ENCODE data around the gene LRRC74A. TPM values are rescaled to one million over a fixed set of nuclear protein-coding genes. Genes with fewer than 3 reads are reported as not detected.
"Not testable (repeated sequence)": the region's sequence is repeated elsewhere in the genome, so short reads cannot be mapped to it uniquely, and the experiment has no call there.

Gene LRRC74A
- total RNA-seq, 1 experiment from 2014 or later, result not detected

DNA sequence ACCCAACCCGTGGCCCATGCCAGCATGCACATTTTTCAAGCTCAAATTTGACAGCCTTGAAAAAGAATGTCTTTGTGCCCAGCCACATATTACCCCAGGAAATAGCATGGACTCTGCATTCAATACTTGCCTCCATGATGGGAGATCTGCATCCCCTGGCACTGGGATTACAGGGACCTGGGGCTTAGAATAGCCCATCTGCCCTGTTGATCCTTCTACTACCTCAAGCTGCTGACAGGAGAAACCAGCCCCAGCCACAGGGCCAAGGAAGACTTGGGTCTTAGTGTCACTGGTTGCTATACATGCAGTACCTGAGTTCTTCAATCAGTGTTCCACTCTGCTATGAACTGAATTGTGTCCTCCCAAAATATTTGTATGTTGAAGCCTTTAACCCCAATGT, 85.3 kb downstream of the LRRC74A start:
- Histone ChIP-seq H2AK5ac (ENCODE audit: insufficient read length, low read length) (no peak overlapping the region), H3K27ac (ENCODE audit: insufficient read length, low read depth, low read length) (no peak overlapping the region), H3K4me1 (ENCODE audit: insufficient read depth, low read length) (peaks cover 2% of the 10 kb centered on the region; the same call in 1 of the 2 replicates), H3K27me3 (ENCODE audit: insufficient read depth, low read length) (no peaks in the 10 kb centered on the region), H2BK20ac (ENCODE audit: low read depth, low read length, poor library complexity, severe bottlenecking) (no peak overlapping the region), H3K56ac (ENCODE audit: insufficient read length, low read depth, low read length) (no peak overlapping the region), H3K23ac (ENCODE audit: insufficient read length, low read depth, low read length) (no peak overlapping the region), H3K4ac (ENCODE audit: low read depth, low read length) (no peak overlapping the region), H3K9me3 (ENCODE audit: control insufficient read depth, low read depth, low read length) (no peaks in the 10 kb centered on the region), H2AFZ (ENCODE audit: low read length) (no peak overlapping the region), H3K79me2 (ENCODE audit: insufficient read depth, low read length) (no peaks in the 10 kb centered on the region), H3K14ac (ENCODE audit: insufficient read depth, low read length) (no peak overlapping the region), H4K20me1 (ENCODE audit: control insufficient read depth, insufficient read depth, insufficient read length) (no peaks in the 10 kb centered on the region), H3T11ph (ENCODE audit: low read length) (no peak overlapping the region), H2BK12ac (ENCODE audit: insufficient read length, low read depth, low read length) (no peak overlapping the region), H3K79me1 (ENCODE audit: insufficient read depth, low read depth, low read length, poor library complexity, severe bottlenecking) (no peaks in the 10 kb centered on the region), H2BK15ac (ENCODE audit: low read depth, low read length) (no peak overlapping the region), H3K23me2 (ENCODE audit: insufficient read length, low read depth, low read length, poor library complexity, severe bottlenecking) (no peaks in the 10 kb centered on the region), H3K18ac (ENCODE audit: insufficient read length, low read depth, low read length) (no peak overlapping the region), H3K9ac (ENCODE audit: extremely low read depth, insufficient read length, low read length) (no peak overlapping the region), H4K5ac (ENCODE audit: insufficient read length, low read depth, low read length) (no peak overlapping the region), H4K8ac (replicated peaks; ENCODE audit: insufficient read length, low read depth, low read length) (no peak overlapping the region), H4K91ac (ENCODE audit: insufficient read length, low read depth, low read length) (no peak overlapping the region), H2BK5ac (ENCODE audit: insufficient read length, low read length) (no peak overlapping the region), H3K4me2 (ENCODE audit: insufficient read depth, insufficient read length, low read length) (no peak overlapping the region), H2BK120ac (ENCODE audit: low read depth, low read length, poor library complexity, severe bottlenecking) (no peak overlapping the region)
- H3K4me1 Mint-ChIP-seq, result peaks cover 16 to 17% of the 10 kb centered on the region in 2 experiments
- TF ChIP-seq, protein P1, sequence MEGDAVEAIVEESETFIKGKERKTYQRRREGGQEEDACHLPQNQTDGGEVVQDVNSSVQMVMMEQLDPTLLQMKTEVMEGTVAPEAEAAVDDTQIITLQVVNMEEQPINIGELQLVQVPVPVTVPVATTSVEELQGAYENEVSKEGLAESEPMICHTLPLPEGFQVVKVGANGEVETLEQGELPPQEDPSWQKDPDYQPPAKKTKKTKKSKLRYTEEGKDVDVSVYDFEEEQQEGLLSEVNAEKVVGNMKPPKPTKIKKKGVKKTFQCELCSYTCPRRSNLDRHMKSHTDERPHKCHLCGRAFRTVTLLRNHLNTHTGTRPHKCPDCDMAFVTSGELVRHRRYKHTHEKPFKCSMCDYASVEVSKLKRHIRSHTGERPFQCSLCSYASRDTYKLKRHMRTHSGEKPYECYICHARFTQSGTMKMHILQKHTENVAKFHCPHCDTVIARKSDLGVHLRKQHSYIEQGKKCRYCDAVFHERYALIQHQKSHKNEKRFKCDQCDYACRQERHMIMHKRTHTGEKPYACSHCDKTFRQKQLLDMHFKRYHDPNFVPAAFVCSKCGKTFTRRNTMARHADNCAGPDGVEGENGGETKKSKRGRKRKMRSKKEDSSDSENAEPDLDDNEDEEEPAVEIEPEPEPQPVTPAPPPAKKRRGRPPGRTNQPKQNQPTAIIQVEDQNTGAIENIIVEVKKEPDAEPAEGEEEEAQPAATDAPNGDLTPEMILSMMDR (conservative IDR thresholded peaks at IDR 0.05), result no peak
- no peak overlapping the region for H3K4me3 Mint-ChIP-seq
- no peak for DNase-seq
- H3K9me3 Mint-ChIP-seq, result no peaks in the 10 kb centered on the region
- H3K27me3 Mint-ChIP-seq (ENCODE audit: low read depth), result no peaks in the 10 kb centered on the region
- no peaks in the 10 kb centered on the region; a peak in 1 of 7 replicates for H3K36me3 Mint-ChIP-seq (ENCODE audit: insufficient read depth in 1 of 3, low read depth in 3 of 3)
- H3K27ac Mint-ChIP-seq, result peak overlapping the region in 1 of 3 experiments; percentile 31; a peak in 1 of 7 replicates
- WGBS (ENCODE audit: extremely low coverage, insufficient read length, low lambda C conversion rate), result no CpG with 5 or more reads among the region's 1 CpG

DNA sequence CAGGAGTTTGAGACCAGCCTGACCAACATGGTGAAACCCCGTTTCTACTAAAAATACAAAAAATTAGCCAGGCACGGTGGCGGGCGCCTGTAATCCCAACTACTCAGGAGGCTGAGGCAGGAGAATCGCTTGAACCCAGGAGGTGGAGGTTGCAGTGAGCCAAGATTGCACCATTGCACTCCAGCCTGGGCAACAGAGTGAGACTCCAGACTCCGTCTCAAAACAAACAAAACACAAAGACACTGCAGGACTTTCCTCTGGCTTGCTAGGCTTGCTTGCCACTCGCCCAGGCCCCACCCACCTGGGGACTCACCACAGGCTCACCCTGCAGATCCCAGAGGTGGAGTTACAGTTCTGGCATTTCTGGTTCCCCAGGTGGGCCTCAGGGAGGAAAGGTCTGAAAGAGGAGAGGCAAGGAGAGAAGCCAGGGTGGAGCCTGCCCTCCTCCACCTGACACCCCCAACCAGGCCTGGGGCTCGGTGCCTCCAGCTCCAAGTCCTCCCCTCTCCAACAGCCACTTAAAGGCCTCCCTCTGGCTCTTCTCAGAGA, 88.4 kb downstream of the LRRC74A start:
- H4K8ac ChIP-seq (replicated peaks; ENCODE audit: insufficient read length, low read depth, low read length); H3K27me3 ChIP-seq (ENCODE audit: insufficient read depth, low read length); H3K27me3 Mint-ChIP-seq (ENCODE audit: low read depth); H3K14ac ChIP-seq (ENCODE audit: insufficient read depth, low read length); H4K91ac ChIP-seq (ENCODE audit: insufficient read length, low read depth, low read length); H3T11ph ChIP-seq (ENCODE audit: low read length); H2BK5ac ChIP-seq (ENCODE audit: insufficient read length, low read length); H2BK20ac ChIP-seq (ENCODE audit: low read depth, low read length, poor library complexity, severe bottlenecking); H3K27ac Mint-ChIP-seq; H3K9ac ChIP-seq (ENCODE audit: extremely low read depth, insufficient read length, low read length); H3K9me3 Mint-ChIP-seq; H2BK120ac ChIP-seq (ENCODE audit: low read depth, low read length, poor library complexity, severe bottlenecking); H4K5ac ChIP-seq (ENCODE audit: insufficient read length, low read depth, low read length); H3K23ac ChIP-seq (ENCODE audit: insufficient read length, low read depth, low read length); H3K23me2 ChIP-seq (ENCODE audit: insufficient read length, low read depth, low read length, poor library complexity, severe bottlenecking); H3K56ac ChIP-seq (ENCODE audit: insufficient read length, low read depth, low read length); H2BK12ac ChIP-seq (ENCODE audit: insufficient read length, low read depth, low read length); H3K9me3 ChIP-seq (ENCODE audit: control insufficient read depth, low read depth, low read length); H3K36me3 Mint-ChIP-seq (ENCODE audit: insufficient read depth in 1 of 3, low read depth in 3 of 3); H2AK5ac ChIP-seq (ENCODE audit: insufficient read length, low read length); DNase-seq; H3K79me1 ChIP-seq (ENCODE audit: insufficient read depth, low read depth, low read length, poor library complexity, severe bottlenecking); H3K18ac ChIP-seq (ENCODE audit: insufficient read length, low read depth, low read length); H3K27ac ChIP-seq (ENCODE audit: insufficient read length, low read depth, low read length); H2AFZ ChIP-seq (ENCODE audit: low read length); H3K4me2 ChIP-seq (ENCODE audit: insufficient read depth, insufficient read length, low read length); H3K79me2 ChIP-seq (ENCODE audit: insufficient read depth, low read length); H3K4ac ChIP-seq (ENCODE audit: low read depth, low read length); H4K20me1 ChIP-seq (ENCODE audit: control insufficient read depth, insufficient read depth, insufficient read length); H2BK15ac ChIP-seq (ENCODE audit: low read depth, low read length): not testable (repeated sequence)
- Mint-ChIP-seq H3K4me1 (peaks cover 45 to 47% of the 10 kb centered on the region in 2 experiments), H3K4me3 (peak overlapping the region in 1 of 2 experiments; percentile 1; a peak in 1 of 5 replicates)
- no CpG with 5 or more reads among the region's 8 CpGs for WGBS (ENCODE audit: extremely low coverage, insufficient read length, low lambda C conversion rate)
- peaks cover 15% of the 10 kb centered on the region; the same call in 1 of the 2 replicates for H3K4me1 ChIP-seq (ENCODE audit: insufficient read depth, low read length)

Measured in H9 (cell line).